H1 (cell line): ENCODE measurements around the gene ZNF3. TPM values are rescaled to one million over a fixed set of nuclear protein-coding genes. Genes with fewer than 3 reads are reported as not detected.

Source experiments
- CTCF ChIA-PET: fragments of 300-600 bp; sonication (Branson Sonifier 250); formaldehyde crosslinking; loops from one replicate; lab custom pipeline; 2021; ENCODE audit not compliant: partially characterized antibody; lab: Charles Lee
- POLR2A ChIA-PET: fragments of 300-600 bp; sonication (Branson Sonifier 250); formaldehyde crosslinking; loops from one replicate; lab custom pipeline; 2021; ENCODE audit warnings: inconsistent platforms; ENCODE audit not compliant: partially characterized antibody; lab: Charles Lee
- DNase-seq, 2 experiments: peaks; one replicate each; pipeline versions ENCODE4 v3.0.0 to v3.0.0-alpha.2; 2010 to 2022; ENCODE audit warnings: low spot score in 2 of 2, low read depth in 1 of 2, mixed read lengths in 1 of 2
- FAIRE-seq: peaks from 2 replicates; lab custom pipeline; 2011; peaks lifted over from hg19 to GRCh38; lab: Jason Lieb, UNC
- H2AFZ ChIP-seq: 2 replicates; pipeline ENCODE4 v1.8.1; 2012; ENCODE audit warnings: low read length, inconsistent platforms
- H2AK5ac ChIP-seq: 2 replicates; pipeline ENCODE4 v1.6.1; 2013; ENCODE audit warnings: low read depth, low read length
- H2BK120ac ChIP-seq: replicated peaks from 2 replicates; pipeline ENCODE3; 2013; ENCODE audit warnings: low read depth, low read length, inconsistent platforms
- H2BK12ac ChIP-seq: 2 replicates; pipeline ENCODE4 v1.6.1; 2013; ENCODE audit warnings: low read depth, low read length
- H2BK15ac ChIP-seq: 2 replicates; pipeline ENCODE4 v1.6.1; 2013; ENCODE audit warnings: low read length
- H2BK20ac ChIP-seq: 2 replicates; pipeline ENCODE4 v1.6.1; 2013; ENCODE audit warnings: low read length
- H2BK5ac ChIP-seq: 2 replicates; pipeline ENCODE4 v1.6.1; 2013; ENCODE audit warnings: low read depth, low read length
- H3K14ac ChIP-seq: 2 replicates; pipeline ENCODE4 v1.6.1; 2013; ENCODE audit warnings: inconsistent platforms; ENCODE audit not compliant: insufficient read length
- H3K18ac ChIP-seq: 2 replicates; pipeline ENCODE4 v1.6.1; 2013; ENCODE audit warnings: low read length; ENCODE audit errors: extremely low read depth
- H3K23ac ChIP-seq: 2 replicates; pipeline ENCODE4 v1.6.1; 2013; ENCODE audit warnings: inconsistent platforms; ENCODE audit not compliant: insufficient read length
- H3K23me2 ChIP-seq: 2 replicates; pipeline ENCODE4 v1.6.1; 2013; ENCODE audit warnings: low read depth, low read length
- H3K27ac ChIP-seq: 2 replicates; pipeline ENCODE4 v1.6.1; 2011; ENCODE audit warnings: low read depth, low read length, inconsistent platforms
- H3K27me3 ChIP-seq, 4 experiments: replicated peaks in 1 of 4; 1 replicate in 1 of 4; 2 replicates in 3 of 4; pipeline versions ENCODE4 v1.6.1 to v1.8.1; 2011 to 2013; ENCODE audit warnings: low read length in 3 of 4, mild to moderate bottlenecking in 3 of 4, inconsistent platforms in 2 of 4, mixed read lengths in 2 of 4, moderate library complexity in 1 of 4; ENCODE audit not compliant: control insufficient read depth in 3 of 4, insufficient read depth in 3 of 4; ENCODE audit errors: extremely low read depth in 1 of 4
- H3K36me3 ChIP-seq, 4 experiments: 2 replicates each; pipeline versions ENCODE4 v1.6.1 to v1.8.1; 2011 to 2013; ENCODE audit warnings: mild to moderate bottlenecking in 4 of 4, low read length in 3 of 4, moderate library complexity in 2 of 4, control low read depth in 1 of 4, inconsistent platforms in 1 of 4; ENCODE audit not compliant: insufficient read depth in 4 of 4, control insufficient read depth in 2 of 4
- H3K4ac ChIP-seq: replicated peaks from 2 replicates; pipeline ENCODE3; 2013; ENCODE audit warnings: low read length, low read depth, mixed read lengths, inconsistent platforms; ENCODE audit not compliant: insufficient read length
- H3K4me1 ChIP-seq, 4 experiments: replicated peaks in 1 of 4; 1 replicate in 1 of 4; 2 replicates in 3 of 4; pipeline versions ENCODE4 v1.6.1 to v1.8.1; 2011 to 2013; ENCODE audit warnings: low read length in 3 of 4, inconsistent platforms in 2 of 4, mixed read lengths in 1 of 4; ENCODE audit not compliant: insufficient read depth in 4 of 4, control insufficient read depth in 3 of 4
- H3K4me2 ChIP-seq, 2 experiments: 2 replicates each; pipeline versions ENCODE4 v1.6.1 to v1.8.1; 2011 to 2013; ENCODE audit warnings: low read depth in 2 of 2, low read length in 2 of 2, control low read depth in 1 of 2, inconsistent platforms in 1 of 2, mild to moderate bottlenecking in 1 of 2; ENCODE audit not compliant: insufficient read depth in 1 of 2
- H3K4me3 ChIP-seq, 4 experiments: fragments of 200-600, 300-600 bp in 1 of 4; sonication (generic), shearing (Covaris generic), sonication (Bioruptor Twin) in 1 of 4; 2 replicates each; pipeline versions ENCODE4 v1.5.1 to v1.8.1; 2011 to 2016; ENCODE audit warnings: low read length in 4 of 4, low read depth in 3 of 4, control low read depth in 2 of 4, inconsistent platforms in 2 of 4, mild to moderate bottlenecking in 2 of 4, mixed read lengths in 1 of 4, moderate library complexity in 1 of 4; ENCODE audit not compliant: insufficient read depth in 2 of 4; ENCODE audit errors: extremely low read depth in 1 of 4
- H3K56ac ChIP-seq: replicated peaks from 2 replicates; pipeline ENCODE3; 2013; ENCODE audit warnings: low read depth, mild to moderate bottlenecking, mixed read lengths, low read length, inconsistent platforms; ENCODE audit not compliant: insufficient read length
- H3K79me1 ChIP-seq: 2 replicates; pipeline ENCODE4 v1.6.1; 2013; ENCODE audit warnings: low read depth, low read length, control low read depth
- H3K79me2 ChIP-seq, 2 experiments: 2 replicates each; pipeline versions ENCODE4 v1.6.1 to v1.8.1; 2012 to 2013; ENCODE audit warnings: low read length in 2 of 2, mild to moderate bottlenecking in 2 of 2, inconsistent platforms in 1 of 2; ENCODE audit not compliant: insufficient read depth in 2 of 2, control insufficient read depth in 1 of 2
- H3K9ac ChIP-seq, 4 experiments: replicated peaks in 1 of 4; 1 replicate in 1 of 4; 2 replicates in 3 of 4; pipeline versions ENCODE4 v1.6.1 to v1.8.1; 2011 to 2013; ENCODE audit warnings: low read depth in 3 of 4, low read length in 3 of 4, control low read depth in 2 of 4, mild to moderate bottlenecking in 2 of 4, moderate library complexity in 2 of 4, inconsistent platforms in 1 of 4; ENCODE audit errors: extremely low read depth in 1 of 4
- H3K9me3 ChIP-seq, 2 experiments: 2 replicates each; pipeline versions ENCODE4 v1.6.1 to v1.8.1; 2012 to 2013; ENCODE audit warnings: mild to moderate bottlenecking in 2 of 2, moderate library complexity in 2 of 2, control low read depth in 1 of 2, inconsistent platforms in 1 of 2, low read depth in 1 of 2, low read length in 1 of 2, mixed read lengths in 1 of 2; ENCODE audit not compliant: insufficient read depth in 2 of 2
- H4K20me1 ChIP-seq, 2 experiments: replicated peaks in 1 of 2; 2 replicates each; pipeline versions ENCODE3 to v1.8.1; 2011 to 2013; ENCODE audit warnings: inconsistent platforms in 2 of 2, low read length in 2 of 2, mild to moderate bottlenecking in 1 of 2; ENCODE audit not compliant: insufficient read depth in 2 of 2, control insufficient read depth in 1 of 2
- H4K5ac ChIP-seq: 2 replicates; pipeline ENCODE4 v1.6.1; 2013; ENCODE audit warnings: low read length, low read depth, mixed read lengths, inconsistent platforms; ENCODE audit not compliant: insufficient read length
- H4K8ac ChIP-seq: 2 replicates; pipeline ENCODE4 v1.8.0; 2013; ENCODE audit warnings: mild to moderate bottlenecking, moderate library complexity, low read length, inconsistent platforms; ENCODE audit not compliant: insufficient read depth; ENCODE audit errors: extremely low read depth
- H4K91ac ChIP-seq: replicated peaks from 2 replicates; pipeline ENCODE3; 2013; ENCODE audit warnings: low read length, mixed read lengths, inconsistent platforms; ENCODE audit not compliant: insufficient read length
- ASH2L ChIP-seq: fragments of 200-600, 300-600 bp; sonication (generic); IDR thresholded peaks from one replicate; pipeline ENCODE4 v1.7.1; 2017; ENCODE audit warnings: low read length
- BACH1 ChIP-seq: IDR thresholded peaks from 2 replicates; pipeline ENCODE4 v1.6.1; 2012; ENCODE audit warnings: low read length, improper control_type of control experiment
- BCL11A ChIP-seq, 2 experiments: IDR thresholded peaks; one replicate each; pipeline ENCODE4 v1.6.1; 2011; ENCODE audit warnings: low read depth in 2 of 2, low read length in 2 of 2, mild to moderate bottlenecking in 2 of 2
- CREB1 ChIP-seq: IDR thresholded peaks from 2 replicates; pipeline ENCODE4 v1.6.1; 2012; ENCODE audit warnings: inconsistent platforms
- CTBP2 ChIP-seq: IDR thresholded peaks from 2 replicates; pipeline ENCODE4 v1.7.0; 2011; ENCODE audit warnings: borderline replicate concordance, mild to moderate bottlenecking, moderate library complexity, mixed read lengths, low read length; ENCODE audit not compliant: insufficient read depth, insufficient read length
- EGR1 ChIP-seq: IDR thresholded peaks from 2 replicates; pipeline ENCODE4 v1.6.1; 2011; ENCODE audit warnings: low read depth, low read length, borderline replicate concordance
- EZH2 ChIP-seq: fragments of 200-600 bp; sonication (generic); IDR thresholded peaks from 2 replicates; pipeline ENCODE4 v1.7.1; 2012; ENCODE audit warnings: low read depth, mild to moderate bottlenecking, moderate library complexity, low read length, inconsistent platforms; ENCODE audit not compliant: severe bottlenecking
- HDAC6 ChIP-seq: IDR thresholded peaks from one replicate; pipeline ENCODE4 v1.7.1; 2012; ENCODE audit warnings: low read depth, mild to moderate bottlenecking, inconsistent platforms, low read length, moderate library complexity
- JUND ChIP-seq: IDR thresholded peaks from 2 replicates; pipeline ENCODE4 v1.6.1; 2011; ENCODE audit warnings: mild to moderate bottlenecking, improper control_type of control experiment, low read length
- MAFK ChIP-seq: IDR thresholded peaks from 2 replicates; pipeline ENCODE4 v1.6.1; 2012; ENCODE audit warnings: low read depth, mild to moderate bottlenecking, improper control_type of control experiment, low read length
- SIRT6 ChIP-seq: IDR thresholded peaks from one replicate; pipeline ENCODE4 v1.7.1; 2012; ENCODE audit warnings: low read length, inconsistent platforms
- TAF1 ChIP-seq: IDR thresholded peaks from 2 replicates; pipeline ENCODE4 v1.6.1; 2011; ENCODE audit warnings: mild to moderate bottlenecking, low read depth, low read length
- TCF12 ChIP-seq: IDR thresholded peaks from 2 replicates; pipeline ENCODE4 v1.6.1; 2011; ENCODE audit warnings: low read depth, mild to moderate bottlenecking, low read length
- ZNF274 ChIP-seq: IDR thresholded peaks from 2 replicates; pipeline ENCODE4 v1.7.0; 2012; ENCODE audit warnings: low read length, borderline replicate concordance; ENCODE audit errors: extremely low read depth
- WGBS, 2 experiments: shearing (Covaris generic) in 1 of 2; methylation state at CpG; one replicate each; pipeline versions ENCODE4 v1.1.6 to v1.1.7; 2013 to 2015; ENCODE audit warnings: low lambda C conversion rate in 2 of 2, mixed read lengths in 2 of 2, inconsistent platforms in 1 of 2, low coverage in 1 of 2, missing lambda C conversion rate in 1 of 2; ENCODE audit not compliant: insufficient replicate concordance in 2 of 2, insufficient coverage in 1 of 2, insufficient read length in 1 of 2; ENCODE audit errors: extremely low coverage in 1 of 2, missing lambda C conversion rate in 1 of 2; 5-methylcytosine and 5-hydroxymethylcytosine counted together
- polyA plus RNA-seq, 7 experiments: library from polyadenylated mRNA; depleted of rRNA in 3 of 7; stranded (reverse) in 5 of 7; unstranded in 2 of 7; fragments of >200 nt in 5 of 7; fragments of 200-250 nt in 2 of 7; gene quantifications; 1 replicate in 5 of 7; 2 replicates in 1 of 7; 4 replicates in 1 of 7; pipeline versions ENCODE4 v1.2.1 to v1.2.3, GENCODE V29; 2011 to 2013; ENCODE audit warnings: missing spikeins in 2 of 7, mixed read lengths in 2 of 7
- total RNA-seq: library from RNA; stranded (reverse); fragmentation: NEBNext Ultra II Directional; extraction: Animal tissue kit (Norgen Biotek cat#: 25700); gene quantifications from 2 replicates; pipeline ENCODE4 v1.2.1, GENCODE V29; 2021

ZNF3 gene
- total and polyA plus RNA-seq, 2 of the 8 experiments (the other 6 are each of a cell fraction or from before 2014, with no cell fraction given): 26.9 to 49.1 TPM

DNA sequence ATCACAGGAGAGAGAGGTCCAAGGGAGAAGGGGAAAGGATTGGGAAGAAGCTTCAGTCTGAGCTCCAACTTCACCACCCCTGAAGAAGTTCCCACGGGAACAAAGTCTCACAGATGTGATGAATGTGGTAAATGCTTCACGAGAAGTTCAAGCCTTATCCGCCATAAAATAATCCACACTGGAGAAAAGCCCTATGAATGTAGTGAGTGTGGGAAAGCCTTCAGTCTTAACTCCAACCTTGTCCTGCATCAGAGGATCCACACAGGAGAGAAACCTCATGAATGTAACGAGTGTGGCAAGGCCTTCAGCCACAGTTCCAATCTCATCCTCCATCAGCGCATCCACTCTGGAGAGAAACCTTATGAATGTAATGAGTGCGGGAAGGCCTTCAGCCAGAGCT is 48.0 kb downstream of the ZNF3 start:
- Histone ChIP-seq H3K27me3 (no peaks in the 10 kb centered on the region), H4K20me1 (peaks cover 0 to 3% of the 10 kb centered on the region in 2 experiments), H3K36me3 (peaks cover 23 to 61% (median 45%) of the 10 kb centered on the region in 4 experiments; a peak in 7 of 8 replicates), H3K79me2 (no peaks in the 10 kb centered on the region), H3K23ac (no peak overlapping the region), H3K4me2 (no peak overlapping the region), H3K4me3 (no peak overlapping the region), H4K91ac (no peak overlapping the region), H4K8ac (no peak overlapping the region), H2BK120ac (no peak overlapping the region), H2BK15ac (no peak overlapping the region), H2AFZ (no peak overlapping the region), H3K79me1 (no peaks in the 10 kb centered on the region), H3K4ac (no peak overlapping the region), H2BK12ac (no peak overlapping the region), H3K56ac (no peak overlapping the region), H2BK5ac (no peak overlapping the region), H3K23me2 (no peaks in the 10 kb centered on the region), H2AK5ac (no peak overlapping the region), H3K4me1 (no peaks in the 10 kb centered on the region), H3K18ac (no peak overlapping the region), H3K9ac (no peak overlapping the region), H3K14ac (no peak overlapping the region), H3K9me3 (no peaks in the 10 kb centered on the region; a peak in 1 of 4 replicates), H2BK20ac (no peak overlapping the region), H3K27ac (no peak overlapping the region), H4K5ac (no peak overlapping the region)
- no peak for FAIRE-seq
- CTCF ChIA-PET: interaction anchor here (0.6 to 1.0 kb wide), 3 partner anchors 14 to 39 kb away, joined by 3 to 4 read pairs (median 3); no protein-coding TSS in a partner anchor
- POLR2A ChIA-PET: interaction anchor here (0.6 to 1.5 kb wide), 4 partner anchors 13 to 236 kb away, joined by 3 to 6 read pairs (median 3); no protein-coding TSS in a partner anchor
- 94% methylated on average over 6 of the region's 6 CpGs; no CpG with 5 or more reads in 1 of the 2 experiments for whole genome bisulfite sequencing, 2 experiments
- no peak for TF ChIP-seq MAFK
- TF ChIP-seq JUND: no peak
- TF ChIP-seq EZH2: no peak
- no peak for TF ChIP-seq ZNF274
- no peak for TF ChIP-seq CREB1
- TF ChIP-seq BCL11A (IDR thresholded peaks at IDR 0.05; ENCODE audit: low read depth in 2 of 2, low read length in 2 of 2): no peak
- TF ChIP-seq EGR1: no peak
- TF ChIP-seq CTBP2: no peak
- TF ChIP-seq ASH2L: no peak
- TF ChIP-seq SIRT6: no peak
- no peak for TF ChIP-seq TAF1
- no peak for TF ChIP-seq BACH1
- TF ChIP-seq TCF12: no peak
- TF ChIP-seq HDAC6: no peak
- DNase-seq: no peak
